D341Med (cell line): ENCODE data around the gene ELMO1.

Experiments used
- DNase-seq: peaks from one replicate; pipeline ENCODE4 v3.0.0; 2012; ENCODE audit warnings: low spot score

The ELMO1 gene, protein sequence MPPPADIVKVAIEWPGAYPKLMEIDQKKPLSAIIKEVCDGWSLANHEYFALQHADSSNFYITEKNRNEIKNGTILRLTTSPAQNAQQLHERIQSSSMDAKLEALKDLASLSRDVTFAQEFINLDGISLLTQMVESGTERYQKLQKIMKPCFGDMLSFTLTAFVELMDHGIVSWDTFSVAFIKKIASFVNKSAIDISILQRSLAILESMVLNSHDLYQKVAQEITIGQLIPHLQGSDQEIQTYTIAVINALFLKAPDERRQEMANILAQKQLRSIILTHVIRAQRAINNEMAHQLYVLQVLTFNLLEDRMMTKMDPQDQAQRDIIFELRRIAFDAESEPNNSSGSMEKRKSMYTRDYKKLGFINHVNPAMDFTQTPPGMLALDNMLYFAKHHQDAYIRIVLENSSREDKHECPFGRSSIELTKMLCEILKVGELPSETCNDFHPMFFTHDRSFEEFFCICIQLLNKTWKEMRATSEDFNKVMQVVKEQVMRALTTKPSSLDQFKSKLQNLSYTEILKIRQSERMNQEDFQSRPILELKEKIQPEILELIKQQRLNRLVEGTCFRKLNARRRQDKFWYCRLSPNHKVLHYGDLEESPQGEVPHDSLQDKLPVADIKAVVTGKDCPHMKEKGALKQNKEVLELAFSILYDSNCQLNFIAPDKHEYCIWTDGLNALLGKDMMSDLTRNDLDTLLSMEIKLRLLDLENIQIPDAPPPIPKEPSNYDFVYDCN

DNA sequence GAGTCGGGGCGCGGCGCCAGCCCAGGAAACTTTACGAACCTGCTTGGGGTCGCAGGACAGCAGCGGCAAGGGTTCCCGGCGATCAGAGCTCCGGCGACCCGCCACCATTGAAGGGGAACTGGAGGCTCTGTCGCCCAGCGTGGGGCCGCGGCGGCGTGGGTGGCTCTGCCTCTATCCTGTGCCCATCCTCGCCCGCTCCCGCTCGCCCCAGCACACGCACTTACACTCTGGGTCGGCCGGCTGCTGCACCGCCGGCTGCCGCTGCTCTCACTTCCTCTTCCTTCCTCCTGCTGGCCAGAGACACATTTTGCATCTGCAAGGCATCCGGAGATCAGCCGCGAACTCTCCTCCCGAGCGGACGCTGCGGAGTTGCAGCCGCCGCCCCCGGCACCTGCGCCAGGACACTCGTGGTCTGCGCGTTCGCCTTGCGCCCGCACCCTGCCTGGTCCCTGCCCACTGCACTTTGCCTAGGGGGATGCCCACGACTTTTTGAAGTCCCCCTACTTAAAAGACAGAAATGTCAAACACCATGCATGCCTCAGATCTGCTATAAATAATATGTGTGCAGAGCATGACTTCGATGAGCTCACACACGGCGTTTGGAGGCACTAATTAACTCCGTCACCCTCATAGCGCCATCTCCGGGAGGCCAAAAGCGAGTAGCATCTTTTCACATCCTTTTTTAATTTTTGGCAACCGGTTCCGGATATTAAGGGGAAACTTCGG, at the start of gene ELMO1:
ELMO1 (minus strand) TSS at position 229 of the 726 bp plus-strand sequence. CDS start 106,174 bp downstream, outside the sequence.
- DNase-seq = peak; percentile 80

DNA sequence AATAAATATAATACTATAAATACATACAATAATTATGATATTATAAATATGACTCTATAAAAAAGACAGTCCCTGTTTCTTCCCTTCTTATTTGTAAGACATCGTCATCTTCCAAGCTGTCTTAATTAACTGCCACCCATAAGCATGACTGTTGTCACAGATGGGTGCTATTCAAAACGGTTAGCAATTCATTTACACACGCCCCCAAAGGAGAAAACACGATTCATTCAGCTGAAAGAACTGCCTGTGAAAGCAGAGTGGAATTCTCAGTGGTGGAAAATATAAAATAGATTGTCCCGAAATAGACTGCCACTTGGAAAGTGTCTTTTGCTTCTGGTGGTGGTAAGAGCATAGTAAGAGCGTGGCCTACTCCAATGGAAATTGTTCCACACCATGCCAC, 48.9 kb upstream of the ELMO1 start:
- no peak for DNase-seq

- DNase-seq = no peak
Observed at GRCh38 chr7:37495574-37496184, 47.0 kb upstream of the ELMO1 start.

DNA sequence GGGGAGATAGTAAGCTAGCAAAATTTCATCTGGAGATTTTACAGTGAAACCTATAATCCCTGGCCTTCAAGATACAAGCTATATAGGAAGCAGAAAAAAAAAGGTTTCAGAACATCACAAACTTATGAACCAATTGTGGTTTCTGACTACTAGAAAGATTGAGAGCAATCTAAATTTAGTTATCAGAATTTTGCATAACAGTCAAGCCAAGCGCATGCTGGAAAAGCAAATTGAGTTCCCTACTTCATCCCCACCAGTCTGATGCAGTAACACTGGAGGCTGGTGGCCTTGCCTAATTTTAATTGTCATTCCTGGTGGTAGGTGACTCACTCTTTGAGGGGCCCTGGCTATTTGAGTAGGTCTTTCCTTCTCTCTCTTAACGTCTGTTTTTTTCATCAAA, 46.3 kb upstream of the ELMO1 start:
- DNase-seq = no peak

DNA sequence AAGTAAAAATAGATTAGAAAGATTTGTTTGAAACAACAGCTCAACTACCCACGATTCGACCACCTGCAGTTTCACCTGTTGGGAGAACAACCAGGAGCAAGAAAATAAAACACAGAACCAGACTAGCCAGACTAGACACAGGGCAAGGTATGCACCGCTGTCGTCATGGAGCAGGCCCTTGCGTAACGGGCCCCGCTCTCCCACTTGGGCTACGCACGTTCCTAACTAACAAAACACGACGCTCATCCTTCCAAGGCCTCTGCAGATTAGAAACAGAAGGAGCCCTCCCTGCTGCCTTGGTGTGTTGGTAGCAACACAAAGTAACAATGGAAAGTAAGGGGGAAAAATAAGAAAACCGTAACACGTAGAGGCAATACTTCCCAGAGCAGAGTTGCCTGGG, 45.1 kb upstream of the ELMO1 start:
- DNase-seq = no peak

DNA sequence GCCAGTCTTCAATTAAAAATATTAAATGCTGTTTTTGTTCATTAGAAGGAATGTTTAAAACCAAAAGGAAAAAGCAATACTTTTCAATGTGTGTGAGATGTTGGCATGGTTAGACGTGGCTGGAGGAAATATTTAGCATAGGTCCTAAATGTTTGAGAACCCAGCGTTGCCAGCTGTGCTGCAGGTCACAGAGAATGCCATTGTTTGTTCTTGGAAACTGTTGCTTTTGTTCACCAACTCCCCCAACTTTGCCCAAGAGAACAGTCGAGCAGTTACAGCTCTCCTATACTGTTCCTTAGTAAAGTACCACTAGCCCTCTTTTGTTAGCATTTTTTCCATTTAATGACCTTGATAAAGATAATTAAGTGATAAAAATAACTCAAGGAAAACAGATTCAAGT, 44.5 kb upstream of the ELMO1 start:
- no peak for DNase-seq

DNA sequence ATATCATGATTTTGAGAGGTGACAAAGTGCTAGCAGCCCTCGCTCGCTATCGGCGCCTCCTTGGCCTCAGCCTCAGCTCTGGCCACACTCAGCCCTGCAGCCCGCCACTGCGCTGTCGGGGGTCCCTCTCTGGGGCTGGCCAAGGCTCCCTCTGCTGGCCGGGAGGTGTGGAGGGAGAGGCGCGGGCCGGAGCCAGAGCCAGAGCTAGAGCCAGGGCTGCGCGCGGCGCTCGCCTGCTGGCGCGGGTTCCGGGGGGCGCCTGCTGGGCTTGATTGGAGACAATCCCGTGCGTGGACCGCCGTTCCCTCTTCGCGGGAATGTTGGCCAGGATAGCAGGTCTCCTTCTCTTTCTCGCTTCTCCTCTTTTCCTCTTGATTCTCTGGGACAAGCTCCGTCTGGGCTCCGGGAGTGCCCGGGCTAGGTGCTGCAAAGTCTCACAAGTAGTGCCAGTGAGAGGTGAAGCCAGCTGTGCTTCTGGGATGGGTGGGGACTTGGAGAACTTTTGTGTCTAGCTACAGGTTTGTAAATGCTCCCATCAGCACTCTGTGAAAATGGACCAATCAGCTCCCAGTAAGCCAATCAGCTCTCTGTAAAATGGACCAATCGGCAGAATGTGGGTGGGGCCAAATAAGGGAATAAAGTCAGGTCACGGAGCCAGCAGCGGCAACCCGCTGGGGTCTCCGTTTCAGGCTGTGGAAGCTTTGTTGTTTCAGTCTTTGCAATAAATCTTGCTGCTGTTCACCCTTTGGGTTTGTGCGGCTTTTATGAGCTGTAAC, 43.4 kb upstream of the ELMO1 start:
- no peak for DNase-seq

GRCh38 chr7:37489703-37490102, 41.0 kb upstream of the ELMO1 start:
- no peak for DNase-seq

DNA sequence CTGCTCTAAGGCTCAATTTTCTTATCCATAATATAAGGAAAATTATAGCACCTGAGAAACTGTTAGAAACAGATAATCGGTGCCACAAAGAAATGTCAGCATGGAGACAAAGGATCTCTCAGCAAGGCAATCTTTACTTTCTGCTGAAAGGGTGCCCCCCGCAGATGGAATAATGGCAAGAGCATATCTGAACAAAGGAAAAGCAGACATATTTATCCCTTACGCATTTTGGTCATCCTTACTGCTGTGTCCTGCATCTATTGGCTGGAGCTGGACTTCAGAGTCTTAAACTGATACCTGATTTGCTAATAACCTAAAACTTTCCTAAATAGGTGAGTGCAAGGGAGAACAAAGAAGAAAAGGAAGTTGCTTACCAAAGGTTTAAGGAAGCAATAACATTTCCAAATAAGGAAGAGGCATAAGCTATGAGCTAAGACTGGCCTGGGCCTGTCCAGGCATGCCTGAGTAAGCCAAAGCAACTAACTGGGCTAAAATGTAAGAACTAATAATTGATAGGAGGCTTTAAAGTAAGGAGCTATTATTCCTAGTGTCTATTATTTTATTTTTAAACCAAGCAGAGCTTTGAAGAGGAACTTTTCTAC, 39.6 kb upstream of the ELMO1 start:
- DNase-seq = no peak

- no peak for DNase-seq
Observed at GRCh38 chr7:37484426-37485073, 35.9 kb upstream of the ELMO1 start.

- DNase-seq = no peak
Observed at GRCh38 chr7:37483627-37484026, 35.0 kb upstream of the ELMO1 start.

- DNase-seq = no peak
Observed at GRCh38 chr7:37482953-37483352, 34.3 kb upstream of the ELMO1 start.

DNA sequence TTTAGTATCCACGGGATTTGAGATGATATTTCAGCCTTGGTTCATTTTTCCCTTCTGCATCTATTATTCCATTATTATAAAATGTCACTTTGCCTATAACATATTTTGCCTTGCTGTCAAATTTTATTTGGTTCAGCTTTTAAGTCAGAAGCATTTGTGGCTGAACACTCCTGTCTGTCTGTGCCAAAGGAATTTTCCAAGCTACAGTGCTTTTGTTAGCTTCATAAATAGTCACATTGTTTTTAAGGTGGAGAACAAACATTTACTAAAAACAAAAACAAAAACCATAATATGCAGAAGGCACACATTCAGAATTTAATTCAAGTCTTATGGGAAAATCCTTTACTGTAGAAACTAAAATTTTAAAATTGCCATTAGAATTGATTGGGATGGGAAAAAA, 33.8 kb upstream of the ELMO1 start:
- DNase-seq = no peak

DNA sequence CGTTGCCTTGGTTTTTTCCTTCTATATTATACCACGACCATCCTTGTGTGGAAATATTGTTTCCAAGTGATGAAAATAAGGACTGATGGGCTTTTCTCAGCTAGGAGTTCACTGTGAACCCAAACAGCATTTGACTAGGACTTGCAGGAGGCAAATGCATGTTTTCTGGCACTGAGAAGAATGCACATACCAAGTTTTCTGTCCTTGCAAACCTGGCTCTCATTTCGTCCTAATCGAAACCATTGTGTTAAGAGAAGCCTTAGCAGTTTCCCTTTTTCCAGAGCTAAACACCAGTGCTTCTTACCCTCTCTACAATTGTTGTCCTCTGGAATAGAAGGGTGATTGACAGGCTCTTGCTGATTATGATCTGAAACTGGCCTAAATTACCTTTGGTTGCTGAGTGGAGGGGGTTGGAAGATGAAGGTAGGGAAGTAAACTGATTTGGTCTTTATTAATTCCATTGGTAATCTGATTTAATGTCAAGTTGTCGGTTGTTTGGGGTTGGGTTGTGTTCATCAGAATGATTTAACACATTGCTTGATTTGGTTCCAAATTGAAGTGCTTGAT, 33.1 kb upstream of the ELMO1 start:
- DNase-seq = no peak

DNA sequence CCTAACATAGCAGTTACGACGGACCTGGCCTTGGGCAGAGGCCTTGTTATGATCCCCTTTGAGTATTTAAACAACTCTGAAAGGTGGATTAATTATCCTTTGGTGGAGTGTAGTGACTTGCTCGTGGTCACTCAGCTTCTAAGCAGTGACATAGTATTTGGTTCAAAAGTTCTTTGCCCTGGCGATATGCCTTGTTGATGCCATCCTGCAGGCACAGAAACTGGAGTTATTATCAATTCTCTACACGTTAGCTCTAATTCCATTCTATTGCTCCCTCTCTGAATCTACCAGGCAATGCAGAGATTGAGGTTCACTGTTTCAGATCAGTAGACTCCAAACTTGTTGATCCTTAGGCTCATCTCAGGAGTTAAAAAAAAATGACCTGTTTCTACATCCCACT, 32.5 kb upstream of the ELMO1 start:
- DNase-seq = no peak

DNA sequence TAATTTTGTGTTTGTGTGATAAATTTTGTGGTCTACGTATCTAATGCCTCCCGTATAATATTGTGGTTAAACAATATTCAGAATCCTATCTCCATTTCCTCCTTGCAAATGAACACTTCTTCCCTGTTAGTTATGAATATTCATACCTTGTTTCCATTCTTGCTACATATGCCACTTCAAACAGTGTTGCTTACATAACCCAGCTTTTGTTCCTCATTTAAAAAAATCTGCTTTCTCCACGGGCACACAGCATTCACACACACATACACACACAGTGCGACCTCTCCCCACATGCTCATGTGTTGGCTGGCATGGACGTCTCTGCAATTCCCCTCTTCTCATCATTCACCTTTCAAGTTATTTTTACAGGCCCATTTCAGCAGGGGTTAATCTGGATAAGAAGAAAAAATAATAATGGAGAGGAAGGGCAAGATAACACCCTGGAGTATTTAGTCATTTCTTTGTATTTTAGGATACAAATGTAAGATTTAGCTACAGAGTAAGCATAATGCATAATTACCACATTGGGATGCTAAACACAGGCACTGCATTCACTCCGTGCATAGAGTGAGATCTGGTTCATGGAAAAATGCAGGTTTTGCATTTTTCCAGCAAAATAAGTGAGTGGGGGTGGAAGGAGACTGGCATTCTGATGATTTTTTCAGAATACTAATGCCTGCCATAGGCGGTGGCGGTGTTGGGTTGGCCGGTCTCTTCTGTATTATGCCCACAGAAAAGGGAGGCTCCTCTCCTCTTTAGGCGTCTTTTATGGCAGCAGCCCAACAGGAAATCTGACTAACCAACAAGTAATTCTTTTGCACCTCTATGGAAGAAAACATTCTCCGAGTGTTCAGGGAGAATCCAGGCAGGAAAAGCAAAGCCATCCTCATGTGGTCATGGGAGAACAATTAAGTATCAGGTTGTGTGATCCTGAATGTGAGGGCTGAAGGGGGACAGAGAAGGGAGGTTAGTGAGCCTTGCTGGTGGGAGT, 31.7 kb upstream of the ELMO1 start:
- no peak for DNase-seq

- no peak for DNase-seq
Observed at GRCh38 chr7:37476881-37477450, 28.3 kb upstream of the ELMO1 start.

GRCh38 chr7:37476428-37476827, 27.8 kb upstream of the ELMO1 start:
- DNase-seq = no peak

DNA sequence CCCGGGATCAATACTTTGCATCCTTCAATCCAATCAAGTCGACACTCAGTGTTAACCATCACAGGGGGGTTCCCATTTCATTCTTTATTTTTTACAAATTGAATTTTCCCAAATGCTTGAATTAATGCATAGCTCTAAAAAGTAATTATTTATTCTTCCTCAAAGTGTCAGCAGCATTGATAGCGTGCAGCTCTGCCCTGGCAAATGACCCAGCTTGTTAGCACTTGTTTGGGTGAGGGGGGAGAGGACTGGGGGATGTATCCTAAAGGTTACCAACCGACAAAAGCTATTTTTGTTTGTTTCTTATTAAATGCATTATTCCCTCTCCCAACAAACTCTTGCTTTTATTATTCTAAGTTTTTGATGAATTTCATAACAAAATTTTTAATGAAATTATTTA, 27.0 kb upstream of the ELMO1 start:
- no peak for DNase-seq
